IPS DF 6.9 (cell line): ENCODE data around the gene ATF6.

Source experiments
- DNase-seq: peaks from one replicate; pipeline ENCODE4 v3.0.0-alpha.2; 2013; ENCODE audit warnings: low read depth, low spot score
- H3K27ac ChIP-seq: one replicate; pipeline ENCODE4 v1.5.1; 2013; ENCODE audit warnings: low read length, control low read depth
- H3K27me3 ChIP-seq: 2 replicates; pipeline ENCODE4 v1.6.1; 2013; ENCODE audit warnings: mild to moderate bottlenecking, low read length; ENCODE audit not compliant: control insufficient read depth, insufficient read depth
- H3K36me3 ChIP-seq: 2 replicates; pipeline ENCODE4 v1.6.1; 2013; ENCODE audit warnings: low read length; ENCODE audit not compliant: control insufficient read depth, insufficient read depth
- H3K4me1 ChIP-seq: 2 replicates; pipeline ENCODE4 v1.6.1; 2013; ENCODE audit warnings: low read length; ENCODE audit not compliant: control insufficient read depth, insufficient read depth
- H3K4me3 ChIP-seq: 2 replicates; pipeline ENCODE4 v1.5.1; 2013; ENCODE audit warnings: mild to moderate bottlenecking, low read length
- H3K9me3 ChIP-seq: 2 replicates; pipeline ENCODE4 v1.6.1; 2013; ENCODE audit warnings: low read length, inconsistent platforms; ENCODE audit not compliant: control insufficient read depth, insufficient read depth
- WGBS: extraction: QIAGEN DNeasy Blood & Tissue Kit; methylation state at CpG from one replicate; pipeline ENCODE4 v1.1.7; 2013; ENCODE audit warnings: mixed read lengths, missing lambda C conversion rate; ENCODE audit not compliant: insufficient read length, insufficient coverage; 5-methylcytosine and 5-hydroxymethylcytosine counted together

Gene ATF6

GRCh38 chr1:161849518-161849917 lies 83.4 kb downstream of the ATF6 start:
- H3K27ac ChIP-seq = no peak overlapping the region

GRCh38 chr1:161855260-161855659 lies 89.1 kb downstream of the ATF6 start:
- no CpG with 5 or more reads among the region's 1 CpG for WGBS
- no peaks in the 10 kb centered on the region for H3K9me3 ChIP-seq
- H3K27me3 ChIP-seq = no peaks in the 10 kb centered on the region
- H3K4me3 ChIP-seq = no peak overlapping the region
- no peak overlapping the region for H3K27ac ChIP-seq
- DNase-seq = no peak
- no peaks in the 10 kb centered on the region for H3K4me1 ChIP-seq
- no peaks in the 10 kb centered on the region for H3K36me3 ChIP-seq

More at GRCh38 chr1:161849518-161849917, 83.4 kb downstream of the ATF6 start:
- H3K4me1 ChIP-seq = no peaks in the 10 kb centered on the region
- DNase-seq = no peak
- no peaks in the 10 kb centered on the region for H3K27me3 ChIP-seq
- H3K4me3 ChIP-seq = no peak overlapping the region
- no peaks in the 10 kb centered on the region for H3K9me3 ChIP-seq
- H3K36me3 ChIP-seq = no peaks in the 10 kb centered on the region

- no peak overlapping the region for H3K4me3 ChIP-seq
- DNase-seq = no peak
- WGBS = no CpG with 5 or more reads among the region's 1 CpG
- no peaks in the 10 kb centered on the region for H3K27me3 ChIP-seq
- no peaks in the 10 kb centered on the region for H3K4me1 ChIP-seq
- H3K9me3 ChIP-seq = no peaks in the 10 kb centered on the region
- H3K27ac ChIP-seq = no peak overlapping the region
- no peaks in the 10 kb centered on the region for H3K36me3 ChIP-seq
These were observed 92.2 kb downstream of the ATF6 start for GRCh38 chr1:161858271-161858670.

GRCh38 chr1:161863549-161863948 lies 97.4 kb downstream of the ATF6 start:
- H3K4me1 ChIP-seq = no peaks in the 10 kb centered on the region
- H3K27ac ChIP-seq = no peak overlapping the region
- no peaks in the 10 kb centered on the region for H3K36me3 ChIP-seq
- H3K9me3 ChIP-seq = no peaks in the 10 kb centered on the region
- no peaks in the 10 kb centered on the region for H3K27me3 ChIP-seq
- DNase-seq = no peak
- no peak overlapping the region for H3K4me3 ChIP-seq

GRCh38 chr1:161864577-161864976 lies 98.5 kb downstream of the ATF6 start:
- Histone ChIP-seq H3K4me1 (no peaks in the 10 kb centered on the region), H3K9me3 (no peaks in the 10 kb centered on the region), H3K4me3 (no peak overlapping the region), H3K27me3 (no peaks in the 10 kb centered on the region), H3K27ac (no peak overlapping the region), H3K36me3 (no peaks in the 10 kb centered on the region)
- WGBS = no CpG with 5 or more reads among the region's 1 CpG
- no peak for DNase-seq

GRCh38 chr1:161866241-161866640 lies 100.1 kb downstream of the ATF6 start:
- Histone ChIP-seq H3K4me3 (no peak overlapping the region), H3K27ac (no peak overlapping the region), H3K4me1 (no peaks in the 10 kb centered on the region), H3K9me3 (no peaks in the 10 kb centered on the region), H3K36me3 (no peaks in the 10 kb centered on the region), H3K27me3 (no peaks in the 10 kb centered on the region)
- no peak for DNase-seq
- WGBS = no CpG with 5 or more reads among the region's 3 CpGs

- H3K4me1 ChIP-seq = no peaks in the 10 kb centered on the region
- H3K36me3 ChIP-seq = no peaks in the 10 kb centered on the region
- no peaks in the 10 kb centered on the region for H3K27me3 ChIP-seq
- H3K9me3 ChIP-seq = no peaks in the 10 kb centered on the region
- H3K27ac ChIP-seq = no peak overlapping the region
- WGBS = no CpG with 5 or more reads among the region's 2 CpGs
- no peak overlapping the region for H3K4me3 ChIP-seq
- DNase-seq = no peak
These were observed 102.7 kb downstream of the ATF6 start for GRCh38 chr1:161868832-161869231.

GRCh38 chr1:161869291-161869690 lies 103.2 kb downstream of the ATF6 start:
- H3K27me3 ChIP-seq = no peaks in the 10 kb centered on the region
- no peak for DNase-seq
- H3K4me3 ChIP-seq = no peak overlapping the region
- no peaks in the 10 kb centered on the region for H3K36me3 ChIP-seq
- H3K27ac ChIP-seq = no peak overlapping the region
- H3K9me3 ChIP-seq = no peaks in the 10 kb centered on the region
- no peaks in the 10 kb centered on the region for H3K4me1 ChIP-seq

- Histone ChIP-seq H3K27ac (no peak overlapping the region), H3K4me1 (no peaks in the 10 kb centered on the region; the same call in 1 of the 2 replicates), H3K27me3 (no peaks in the 10 kb centered on the region), H3K9me3 (no peaks in the 10 kb centered on the region), H3K4me3 (no peak overlapping the region), H3K36me3 (no peaks in the 10 kb centered on the region)
- no CpG with 5 or more reads among the region's 2 CpGs for WGBS
- DNase-seq = no peak
These were observed 106.4 kb downstream of the ATF6 start for GRCh38 chr1:161872506-161872905.

- DNase-seq = no peak
- no CpG with 5 or more reads among the region's 1 CpG for WGBS
- Histone ChIP-seq H3K27ac (no peak overlapping the region), H3K9me3 (no peaks in the 10 kb centered on the region), H3K4me1 (no peaks in the 10 kb centered on the region; the same call in 1 of the 2 replicates), H3K36me3 (no peaks in the 10 kb centered on the region), H3K4me3 (no peak overlapping the region), H3K27me3 (no peaks in the 10 kb centered on the region)
These were observed 113.1 kb downstream of the ATF6 start for GRCh38 chr1:161879261-161879660.

GRCh38 chr1:161884475-161884874 lies 118.4 kb downstream of the ATF6 start:
- DNase-seq = no peak
- Histone ChIP-seq H3K27me3 (no peaks in the 10 kb centered on the region), H3K9me3 (no peaks in the 10 kb centered on the region), H3K27ac (no peak overlapping the region), H3K4me3 (no peak overlapping the region), H3K36me3 (no peaks in the 10 kb centered on the region), H3K4me1 (no peaks in the 10 kb centered on the region)
- no CpG with 5 or more reads among the region's 2 CpGs for WGBS
